Measurements from ENCODE around the gene SART3.
"Not testable (repeated sequence)": the region's sequence is repeated elsewhere in the genome, so short reads cannot be mapped to it uniquely, and the experiment has no call there.

The SART3 gene

GRCh38 chr12:108580531-108580930 is 19.6 kb upstream of the SART3 start:
- no peak for DNase-seq (ENCODE audit: low read depth in 2 of 2)

GRCh38 chr12:108578813-108579212 is 17.8 kb upstream of the SART3 start:
- no peak for DNase-seq (ENCODE audit: low read depth in 2 of 2)

GRCh38 chr12:108578264-108578663 is 17.3 kb upstream of the SART3 start:
- no peak for DNase-seq (ENCODE audit: low read depth in 2 of 2)

GRCh38 chr12:108577458-108577857 is 16.5 kb upstream of the SART3 start:
- no peak for DNase-seq (ENCODE audit: low read depth in 2 of 2)

- no peak for DNase-seq (ENCODE audit: low read depth in 2 of 2)
Observed at GRCh38 chr12:108576660-108577234, 15.8 kb upstream of the SART3 start.

GRCh38 chr12:108575199-108575912 is 14.4 kb upstream of the SART3 start:
- DNase-seq (ENCODE audit: low read depth in 2 of 2): no peak

GRCh38 chr12:108574276-108574675 is 13.3 kb upstream of the SART3 start:
- not testable (repeated sequence) for DNase-seq (ENCODE audit: low read depth in 2 of 2)

GRCh38 chr12:108573317-108573716 is 12.3 kb upstream of the SART3 start:
- no peak for DNase-seq (ENCODE audit: low read depth in 2 of 2)

- no peak for DNase-seq (ENCODE audit: low read depth in 2 of 2)
Observed at GRCh38 chr12:108572166-108572790, 11.3 kb upstream of the SART3 start.

GRCh38 chr12:108571609-108572165 is 10.7 kb upstream of the SART3 start:
- no peak for DNase-seq (ENCODE audit: low read depth in 2 of 2)

- DNase-seq (ENCODE audit: low read depth in 2 of 2): no peak
Observed at GRCh38 chr12:108570743-108571608, 10.0 kb upstream of the SART3 start.

- DNase-seq (ENCODE audit: low read depth in 2 of 2): peak; percentile 45 to 54
Observed at GRCh38 chr12:108568338-108569154, 7.6 kb upstream of the SART3 start.

GRCh38 chr12:108567406-108568337 is 6.7 kb upstream of the SART3 start:
- DNase-seq (ENCODE audit: low read depth in 2 of 2): no peak

- no peak for DNase-seq (ENCODE audit: low read depth in 2 of 2)
Observed at GRCh38 chr12:108566452-108566851, 5.5 kb upstream of the SART3 start.

GRCh38 chr12:108565976-108566375 is 5.0 kb upstream of the SART3 start:
- peak; percentile 41 to 45 for DNase-seq (ENCODE audit: low read depth in 2 of 2)

- no peak for DNase-seq (ENCODE audit: low read depth in 2 of 2)
Observed at GRCh38 chr12:108565146-108565545, 4.2 kb upstream of the SART3 start.

- no peak for DNase-seq (ENCODE audit: low read depth in 2 of 2)
Observed at GRCh38 chr12:108564724-108565123, 3.8 kb upstream of the SART3 start.

GRCh38 chr12:108563804-108564151 is 2.8 kb upstream of the SART3 start:
- no peak for DNase-seq (ENCODE audit: low read depth in 2 of 2)

- peak; percentile 70 to 83 for DNase-seq (ENCODE audit: low read depth in 2 of 2)
Observed at GRCh38 chr12:108563136-108563803, 2.3 kb upstream of the SART3 start.

Measured in stimulated activated CD4-positive, alpha-beta T cell treated with anti-CD3 and anti-CD28 coated beads, Interleukin-12 subunit alpha, Interleukin-12 subunit beta, amount 100 ng/mL, for 24 hours (primary cell).